GM12865 (cell line): ENCODE results near the gene NBL1.

ENCODE experiments used
- DNase-seq: peaks from one replicate; pipeline ENCODE4 v3.0.0; 2010; ENCODE audit warnings: low read depth
- H3K4me3 ChIP-seq: 2 replicates; pipeline ENCODE4 v1.5.1; 2011; ENCODE audit warnings: mild to moderate bottlenecking, low read depth, low read length, control low read depth
- CTCF ChIP-seq: IDR thresholded peaks from 2 replicates; pipeline ENCODE4 v1.5.1; 2011; ENCODE audit warnings: low read length, control low read depth, low read depth, inconsistent platforms; ENCODE audit not compliant: insufficient read depth; ENCODE audit errors: missing control alignments

Gene NBL1

GRCh38 chr1:19616489-19616888 is 27.6 kb upstream of the NBL1 start:
- no peak for TF ChIP-seq CTCF
- H3K4me3 ChIP-seq = no peak overlapping the region
- no peak for DNase-seq

DNA sequence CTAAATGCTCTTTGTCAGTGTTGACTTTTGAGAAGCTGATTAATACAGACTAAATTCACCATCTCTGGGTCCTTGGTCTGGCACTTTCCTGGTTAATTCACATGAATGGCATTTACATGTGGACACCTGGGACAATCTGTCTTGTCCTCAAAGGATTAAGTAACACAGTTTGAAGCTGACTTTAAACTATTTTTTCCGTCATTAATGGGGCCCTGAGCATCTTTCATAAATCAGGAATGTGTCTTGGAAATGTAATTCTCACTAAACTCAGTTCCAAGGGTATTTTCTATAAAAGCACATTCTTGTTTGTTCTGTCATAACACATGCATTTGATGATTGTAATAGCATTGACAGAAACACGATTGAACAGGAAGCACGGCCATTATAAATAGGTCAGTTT is 26.7 kb upstream of the NBL1 start:
- H3K4me3 ChIP-seq = no peak overlapping the region
- DNase-seq = no peak
- no peak for TF ChIP-seq CTCF

DNA sequence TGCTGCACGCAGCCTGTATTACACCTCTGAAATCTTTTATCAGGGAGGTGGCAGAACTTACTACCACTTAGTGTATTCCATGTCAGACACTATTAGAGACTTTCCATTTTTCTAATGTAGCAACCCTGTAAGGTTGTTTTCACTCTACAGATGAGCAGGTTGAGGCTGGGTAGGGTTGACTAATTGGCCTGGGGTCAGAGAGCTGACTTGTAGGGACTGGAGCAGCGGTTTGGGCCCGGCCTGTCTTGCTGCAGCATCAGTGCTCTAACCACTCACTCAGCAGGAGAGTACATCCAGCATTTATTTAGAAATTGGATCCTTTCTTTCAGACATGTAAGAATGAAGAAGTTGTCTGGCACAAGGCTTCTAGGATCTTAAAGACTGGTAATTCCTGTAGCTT is 25.7 kb upstream of the NBL1 start:
- TF ChIP-seq CTCF = no peak
- H3K4me3 ChIP-seq = no peak overlapping the region
- no peak for DNase-seq

- H3K4me3 ChIP-seq = no peak overlapping the region
- no peak for DNase-seq
- no peak for TF ChIP-seq CTCF
Measured at GRCh38 chr1:19619697-19620384, 24.3 kb upstream of the NBL1 start.

DNA sequence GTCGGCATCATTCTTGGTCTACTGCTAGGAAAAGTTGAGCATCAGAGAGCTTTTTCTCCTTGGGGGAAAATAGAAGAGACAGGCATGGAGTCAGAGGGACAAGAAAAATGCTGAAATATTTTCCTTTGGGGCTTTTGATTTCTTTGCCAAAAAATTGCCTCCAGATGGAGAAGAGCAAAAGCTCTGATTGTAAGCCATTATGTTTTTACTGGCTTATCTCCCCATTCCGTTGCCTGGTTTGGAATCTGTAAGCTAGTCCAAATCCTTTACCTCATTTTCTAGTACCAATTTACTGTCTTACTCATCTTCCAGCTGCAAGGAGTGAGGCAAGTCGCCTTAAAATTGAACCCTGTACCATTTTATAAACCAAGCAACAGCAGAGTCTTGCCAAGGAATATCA is 23.3 kb upstream of the NBL1 start:
- no peak for TF ChIP-seq CTCF
- no peak for DNase-seq
- no peak overlapping the region for H3K4me3 ChIP-seq

- H3K4me3 ChIP-seq = no peak overlapping the region
- no peak for DNase-seq
- TF ChIP-seq CTCF = no peak
Measured at GRCh38 chr1:19621274-19621950, 22.7 kb upstream of the NBL1 start.

GRCh38 chr1:19622204-19622603 is 21.9 kb upstream of the NBL1 start:
- H3K4me3 ChIP-seq = no peak overlapping the region
- no peak for TF ChIP-seq CTCF
- DNase-seq = no peak
